ENCODE results near the gene NEO1.

DNA sequence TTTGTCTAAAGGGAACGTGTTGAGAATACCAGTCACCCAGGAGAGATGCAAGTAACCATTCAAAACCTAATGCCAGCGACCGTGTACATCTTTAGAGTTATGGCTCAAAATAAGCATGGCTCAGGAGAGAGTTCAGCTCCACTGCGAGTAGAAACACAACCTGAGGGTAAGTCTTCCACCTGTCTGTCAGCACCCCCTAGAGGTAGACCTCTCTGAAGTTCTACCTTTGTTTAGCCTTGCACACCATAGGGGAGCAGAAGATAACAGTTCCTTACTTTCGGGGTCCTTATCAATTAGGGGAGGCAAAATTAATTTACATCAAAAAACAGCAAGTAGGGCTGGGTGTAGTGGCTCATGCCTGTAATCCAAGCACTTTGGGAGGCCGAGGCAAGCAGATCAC lies 192.1 kb downstream of the NEO1 start:
- TF ChIP-seq, protein P1, sequence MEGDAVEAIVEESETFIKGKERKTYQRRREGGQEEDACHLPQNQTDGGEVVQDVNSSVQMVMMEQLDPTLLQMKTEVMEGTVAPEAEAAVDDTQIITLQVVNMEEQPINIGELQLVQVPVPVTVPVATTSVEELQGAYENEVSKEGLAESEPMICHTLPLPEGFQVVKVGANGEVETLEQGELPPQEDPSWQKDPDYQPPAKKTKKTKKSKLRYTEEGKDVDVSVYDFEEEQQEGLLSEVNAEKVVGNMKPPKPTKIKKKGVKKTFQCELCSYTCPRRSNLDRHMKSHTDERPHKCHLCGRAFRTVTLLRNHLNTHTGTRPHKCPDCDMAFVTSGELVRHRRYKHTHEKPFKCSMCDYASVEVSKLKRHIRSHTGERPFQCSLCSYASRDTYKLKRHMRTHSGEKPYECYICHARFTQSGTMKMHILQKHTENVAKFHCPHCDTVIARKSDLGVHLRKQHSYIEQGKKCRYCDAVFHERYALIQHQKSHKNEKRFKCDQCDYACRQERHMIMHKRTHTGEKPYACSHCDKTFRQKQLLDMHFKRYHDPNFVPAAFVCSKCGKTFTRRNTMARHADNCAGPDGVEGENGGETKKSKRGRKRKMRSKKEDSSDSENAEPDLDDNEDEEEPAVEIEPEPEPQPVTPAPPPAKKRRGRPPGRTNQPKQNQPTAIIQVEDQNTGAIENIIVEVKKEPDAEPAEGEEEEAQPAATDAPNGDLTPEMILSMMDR (IDR thresholded peaks at IDR 0.05; ENCODE audit: low read length), result peak; percentile 50
- TF ChIP-seq EZH2 (optimal IDR thresholded peaks at IDR 0.05; ENCODE audit: low read depth, low read length), result no peak
- TF ChIP-seq EZH2phosphoT487 (IDR thresholded peaks at IDR 0.05; ENCODE audit: low read length), result no peak
